ENCODE measurements around the gene LEKR1. TPM values are rescaled to one million over a fixed set of nuclear protein-coding genes. Genes with fewer than 3 reads are reported as not detected.
"Not testable (repeated sequence)": the region's sequence is repeated elsewhere in the genome, so short reads cannot be mapped to it uniquely, and the experiment has no call there.

Gene LEKR1
- total and polyA plus RNA-seq, 2 donors, result 1.0 to 1.7 TPM

- 96% methylated on average over 3 of the region's 3 CpGs for WGBS
- H3K9me3 ChIP-seq (ENCODE audit: control insufficient read depth in 2 of 2, insufficient read depth in 1 of 2, low read length in 1 of 2), result peaks cover 2 to 11% of the 10 kb centered on the region in 2 donors
Observed at GRCh38 chr3:156879491-156879890, 53.3 kb downstream of the LEKR1 start.

GRCh38 chr3:156885761-156886160 lies 59.6 kb downstream of the LEKR1 start:
- no peak overlapping the region for H3K27ac ChIP-seq (ENCODE audit: low read depth in 1 of 2, low read length in 1 of 2)
- DNase-seq (ENCODE audit: low read depth in 6 of 9, low spot score in 9 of 9), result no peak
- WGBS, result 95% methylated on average over 1 of the region's 1 CpG
- H3K27me3 ChIP-seq (ENCODE audit: control insufficient read depth in 2 of 2, insufficient read depth in 1 of 2, low read length in 1 of 2), result no peaks in the 10 kb centered on the region
- no peaks in the 10 kb centered on the region for H3K4me1 ChIP-seq (ENCODE audit: control insufficient read depth in 2 of 2, insufficient read depth in 2 of 2, low read length in 2 of 2)
- no peaks in the 10 kb centered on the region for H3K36me3 ChIP-seq (ENCODE audit: control insufficient read depth in 2 of 2, insufficient read depth in 2 of 2, low read length in 1 of 2)
- H3K9me3 ChIP-seq (ENCODE audit: control insufficient read depth in 2 of 2, insufficient read depth in 1 of 2, low read length in 1 of 2), result no peaks in the 10 kb centered on the region
- H3K4me3 ChIP-seq (ENCODE audit: low read length in 2 of 2), result no peak overlapping the region

More at GRCh38 chr3:156879491-156879890, 53.3 kb downstream of the LEKR1 start:
- DNase-seq (ENCODE audit: low read depth in 6 of 9, low spot score in 9 of 9); H3K4me1 ChIP-seq (ENCODE audit: control insufficient read depth in 2 of 2, insufficient read depth in 2 of 2, low read length in 2 of 2); H3K27ac ChIP-seq (ENCODE audit: low read depth in 1 of 2, low read length in 1 of 2); H3K4me3 ChIP-seq (ENCODE audit: low read length in 2 of 2); H3K36me3 ChIP-seq (ENCODE audit: control insufficient read depth in 2 of 2, insufficient read depth in 2 of 2, low read length in 1 of 2); H3K27me3 ChIP-seq (ENCODE audit: control insufficient read depth in 2 of 2, insufficient read depth in 1 of 2, low read length in 1 of 2): not testable (repeated sequence)

GRCh38 chr3:156888176-156888575 lies 62.0 kb downstream of the LEKR1 start:
- H3K9me3 ChIP-seq (ENCODE audit: control insufficient read depth in 2 of 2, insufficient read depth in 1 of 2, low read length in 1 of 2), result no peaks in the 10 kb centered on the region
- H3K27ac ChIP-seq (ENCODE audit: low read depth in 1 of 2, low read length in 1 of 2), result no peak overlapping the region
- 94% methylated on average over 2 of the region's 2 CpGs for WGBS
- H3K27me3 ChIP-seq (ENCODE audit: control insufficient read depth in 2 of 2, insufficient read depth in 1 of 2, low read length in 1 of 2), result no peaks in the 10 kb centered on the region
- no peak for DNase-seq (ENCODE audit: low read depth in 6 of 9, low spot score in 9 of 9)
- no peak overlapping the region for H3K4me3 ChIP-seq (ENCODE audit: low read length in 2 of 2)
- no peaks in the 10 kb centered on the region for H3K4me1 ChIP-seq (ENCODE audit: control insufficient read depth in 2 of 2, insufficient read depth in 2 of 2, low read length in 2 of 2)
- H3K36me3 ChIP-seq (ENCODE audit: control insufficient read depth in 2 of 2, insufficient read depth in 2 of 2, low read length in 1 of 2), result no peaks in the 10 kb centered on the region

- H3K9me3 ChIP-seq (ENCODE audit: control insufficient read depth in 2 of 2, insufficient read depth in 1 of 2, low read length in 1 of 2), result no peaks in the 10 kb centered on the region
- no peaks in the 10 kb centered on the region for H3K4me1 ChIP-seq (ENCODE audit: control insufficient read depth in 2 of 2, insufficient read depth in 2 of 2, low read length in 2 of 2)
- no peak overlapping the region for H3K4me3 ChIP-seq (ENCODE audit: low read length in 2 of 2)
- H3K27me3 ChIP-seq (ENCODE audit: control insufficient read depth in 2 of 2, insufficient read depth in 1 of 2, low read length in 1 of 2), result no peaks in the 10 kb centered on the region
- H3K36me3 ChIP-seq (ENCODE audit: control insufficient read depth in 2 of 2, insufficient read depth in 2 of 2, low read length in 1 of 2), result no peaks in the 10 kb centered on the region
- H3K27ac ChIP-seq (ENCODE audit: low read depth in 1 of 2, low read length in 1 of 2), result no peak overlapping the region
- 95% methylated on average over 1 of the region's 1 CpG for WGBS
- DNase-seq (ENCODE audit: low read depth in 6 of 9, low spot score in 9 of 9), result no peak
Observed at GRCh38 chr3:156888576-156888975, 62.4 kb downstream of the LEKR1 start.

- no peak for DNase-seq (ENCODE audit: low read depth in 6 of 9, low spot score in 9 of 9)
- H3K9me3 ChIP-seq (ENCODE audit: control insufficient read depth in 2 of 2, insufficient read depth in 1 of 2, low read length in 1 of 2), result no peaks in the 10 kb centered on the region
- no peaks in the 10 kb centered on the region for H3K27me3 ChIP-seq (ENCODE audit: control insufficient read depth in 2 of 2, insufficient read depth in 1 of 2, low read length in 1 of 2)
- H3K4me1 ChIP-seq (ENCODE audit: control insufficient read depth in 2 of 2, insufficient read depth in 2 of 2, low read length in 2 of 2), result no peaks in the 10 kb centered on the region
- no peak overlapping the region for H3K27ac ChIP-seq (ENCODE audit: low read depth in 1 of 2, low read length in 1 of 2)
- no peak overlapping the region for H3K4me3 ChIP-seq (ENCODE audit: low read length in 2 of 2)
- no peaks in the 10 kb centered on the region for H3K36me3 ChIP-seq (ENCODE audit: control insufficient read depth in 2 of 2, insufficient read depth in 2 of 2, low read length in 1 of 2)
- WGBS, result 94% methylated on average over 1 of the region's 1 CpG
Observed at GRCh38 chr3:156892701-156893100, 66.5 kb downstream of the LEKR1 start.

GRCh38 chr3:156895374-156895773 lies 69.2 kb downstream of the LEKR1 start:
- H3K4me3 ChIP-seq (ENCODE audit: low read length in 2 of 2); H3K4me1 ChIP-seq (ENCODE audit: control insufficient read depth in 2 of 2, insufficient read depth in 2 of 2, low read length in 2 of 2); H3K36me3 ChIP-seq (ENCODE audit: control insufficient read depth in 2 of 2, insufficient read depth in 2 of 2, low read length in 1 of 2); H3K9me3 ChIP-seq (ENCODE audit: control insufficient read depth in 2 of 2, insufficient read depth in 1 of 2, low read length in 1 of 2); H3K27ac ChIP-seq (ENCODE audit: low read depth in 1 of 2, low read length in 1 of 2); DNase-seq (ENCODE audit: low read depth in 6 of 9, low spot score in 9 of 9); H3K27me3 ChIP-seq (ENCODE audit: control insufficient read depth in 2 of 2, insufficient read depth in 1 of 2, low read length in 1 of 2): not testable (repeated sequence)
- WGBS, result 98% methylated on average over 1 of the region's 1 CpG

- H3K27me3 ChIP-seq (ENCODE audit: control insufficient read depth in 2 of 2, insufficient read depth in 1 of 2, low read length in 1 of 2); H3K36me3 ChIP-seq (ENCODE audit: control insufficient read depth in 2 of 2, insufficient read depth in 2 of 2, low read length in 1 of 2); H3K9me3 ChIP-seq (ENCODE audit: control insufficient read depth in 2 of 2, insufficient read depth in 1 of 2, low read length in 1 of 2); DNase-seq (ENCODE audit: low read depth in 6 of 9, low spot score in 9 of 9); H3K27ac ChIP-seq (ENCODE audit: low read depth in 1 of 2, low read length in 1 of 2); H3K4me3 ChIP-seq (ENCODE audit: low read length in 2 of 2); H3K4me1 ChIP-seq (ENCODE audit: control insufficient read depth in 2 of 2, insufficient read depth in 2 of 2, low read length in 2 of 2): not testable (repeated sequence)
- 94% methylated on average over 1 of the region's 1 CpG for WGBS
Observed at GRCh38 chr3:156897851-156898250, 71.7 kb downstream of the LEKR1 start.

GRCh38 chr3:156898296-156898880 lies 72.2 kb downstream of the LEKR1 start:
- WGBS, result 95% methylated on average over 5 of the region's 5 CpGs
- Histone ChIP-seq H3K9me3 (ENCODE audit: control insufficient read depth in 2 of 2, insufficient read depth in 1 of 2, low read length in 1 of 2) (no peaks in the 10 kb centered on the region), H3K27ac (ENCODE audit: low read depth in 1 of 2, low read length in 1 of 2) (no peak overlapping the region), H3K27me3 (ENCODE audit: control insufficient read depth in 2 of 2, insufficient read depth in 1 of 2, low read length in 1 of 2) (no peaks in the 10 kb centered on the region), H3K36me3 (ENCODE audit: control insufficient read depth in 2 of 2, insufficient read depth in 2 of 2, low read length in 1 of 2) (no peaks in the 10 kb centered on the region), H3K4me3 (ENCODE audit: low read length in 2 of 2) (no peak overlapping the region), H3K4me1 (ENCODE audit: control insufficient read depth in 2 of 2, insufficient read depth in 2 of 2, low read length in 2 of 2) (no peaks in the 10 kb centered on the region)
- no peak for DNase-seq (ENCODE audit: low read depth in 6 of 9, low spot score in 9 of 9)

- DNase-seq (ENCODE audit: low read depth in 6 of 9, low spot score in 9 of 9), result no peak
- no peak overlapping the region for H3K4me3 ChIP-seq (ENCODE audit: low read length in 2 of 2)
- no peaks in the 10 kb centered on the region for H3K27me3 ChIP-seq (ENCODE audit: control insufficient read depth in 2 of 2, insufficient read depth in 1 of 2, low read length in 1 of 2)
- H3K36me3 ChIP-seq (ENCODE audit: control insufficient read depth in 2 of 2, insufficient read depth in 2 of 2, low read length in 1 of 2), result no peaks in the 10 kb centered on the region
- H3K27ac ChIP-seq (ENCODE audit: low read depth in 1 of 2, low read length in 1 of 2), result no peak overlapping the region
- H3K4me1 ChIP-seq (ENCODE audit: control insufficient read depth in 2 of 2, insufficient read depth in 2 of 2, low read length in 2 of 2), result no peaks in the 10 kb centered on the region
- no peaks in the 10 kb centered on the region for H3K9me3 ChIP-seq (ENCODE audit: control insufficient read depth in 2 of 2, insufficient read depth in 1 of 2, low read length in 1 of 2)
- WGBS, result 98% methylated on average over 1 of the region's 1 CpG
Observed at GRCh38 chr3:156899951-156900350, 73.8 kb downstream of the LEKR1 start.

GRCh38 chr3:156902916-156903315 lies 76.8 kb downstream of the LEKR1 start:
- Histone ChIP-seq H3K9me3 (ENCODE audit: control insufficient read depth in 2 of 2, insufficient read depth in 1 of 2, low read length in 1 of 2) (no peaks in the 10 kb centered on the region), H3K36me3 (ENCODE audit: control insufficient read depth in 2 of 2, insufficient read depth in 2 of 2, low read length in 1 of 2) (no peaks in the 10 kb centered on the region), H3K4me3 (ENCODE audit: low read length in 2 of 2) (no peak overlapping the region), H3K27ac (ENCODE audit: low read depth in 1 of 2, low read length in 1 of 2) (no peak overlapping the region), H3K27me3 (ENCODE audit: control insufficient read depth in 2 of 2, insufficient read depth in 1 of 2, low read length in 1 of 2) (no peaks in the 10 kb centered on the region), H3K4me1 (ENCODE audit: control insufficient read depth in 2 of 2, insufficient read depth in 2 of 2, low read length in 2 of 2) (no peaks in the 10 kb centered on the region)
- DNase-seq (ENCODE audit: low read depth in 6 of 9, low spot score in 9 of 9), result no peak

Data from thymus (tissue), 11 donors.